Lung (tissue), 12 donors: ENCODE data around the gene DAO. TPM values are rescaled to one million over a fixed set of nuclear protein-coding genes. Genes with fewer than 3 reads are reported as not detected.

Source experiments
- ATAC-seq: fragments of 200-7000 bp; cut with Tn5 transposase; one replicate; pipeline ENCODE4 v1.9.1; 2020; ENCODE audit warnings: moderate number of reproducible peaks; ENCODE audit not compliant: insufficient read depth, low FRiP score
- DNase-seq, 3 donors: peaks; one replicate each; pipeline ENCODE4 v3.0.0-alpha.2; 2013 to 2017
- H3K27ac ChIP-seq, 2 donors: one replicate each; pipeline ENCODE4 v1.5.1; 2013; ENCODE audit warnings: mild to moderate bottlenecking in 2 of 2, moderate library complexity in 2 of 2, control low read depth in 1 of 2, inconsistent platforms in 1 of 2, low read depth in 1 of 2, low read length in 1 of 2
- H3K27me3 ChIP-seq, 3 donors: one replicate each; pipeline ENCODE4 v1.5.1; 2013; ENCODE audit warnings: low read length in 2 of 3; ENCODE audit not compliant: control insufficient read depth in 3 of 3, insufficient read depth in 3 of 3
- H3K36me3 ChIP-seq, 4 donors: one replicate each; pipeline ENCODE4 v1.5.1; 2013; ENCODE audit warnings: low read length in 4 of 4, mild to moderate bottlenecking in 1 of 4, moderate library complexity in 1 of 4; ENCODE audit not compliant: control insufficient read depth in 4 of 4, insufficient read depth in 4 of 4
- H3K4me1 ChIP-seq, 5 donors: one replicate each; pipeline ENCODE4 v1.5.1; 2013; ENCODE audit warnings: low read length in 5 of 5, mild to moderate bottlenecking in 2 of 5, moderate library complexity in 1 of 5; ENCODE audit not compliant: control insufficient read depth in 5 of 5, insufficient read depth in 5 of 5
- H3K4me3 ChIP-seq: one replicate; pipeline ENCODE4 v1.5.1; 2013; ENCODE audit warnings: mild to moderate bottlenecking, control low read depth, moderate library complexity
- H3K9ac ChIP-seq, 2 donors: one replicate each; pipeline ENCODE4 v1.5.1; 2013; ENCODE audit warnings: low read length in 2 of 2, control low read depth in 1 of 2; ENCODE audit not compliant: insufficient read depth in 1 of 2
- H3K9me3 ChIP-seq, 4 donors: one replicate each; pipeline ENCODE4 v1.5.1; 2013; ENCODE audit warnings: low read length in 3 of 4, mild to moderate bottlenecking in 1 of 4, moderate library complexity in 1 of 4; ENCODE audit not compliant: control insufficient read depth in 4 of 4, insufficient read depth in 3 of 4
- WGBS, 2 donors: extraction: QIAGEN DNeasy Blood & Tissue Kit; methylation state at CpG; one replicate each; pipeline ENCODE4 v1.1.7; 2013; 5-methylcytosine and 5-hydroxymethylcytosine counted together
- polyA plus RNA-seq, 2 donors: library from polyadenylated mRNA; stranded (reverse); fragments of 200-250 nt; gene quantifications; one replicate each; pipeline ENCODE4 v1.2.1, GENCODE V29; 2013
- total RNA-seq, 2 donors: library from RNA; depleted of rRNA in 1 of 2; stranded (reverse); fragments of >200 nt in 1 of 2; gene quantifications; one replicate each; pipeline ENCODE4 v1.2.1, GENCODE V29; 2014 to 2021
- TF ChIP-seq, protein P1 (sequence below): IDR thresholded peaks from 2 replicates; pipeline ENCODE4 v1.5.1; 2012; ENCODE audit warnings: mild to moderate bottlenecking; ENCODE audit errors: control extremely low read depth, extremely low read depth
- donor health status: control.
- donor health status: control.
- donor health status: Bipolar disorder and iron deficiency.
- donor health status: healthy.
- donor health status: DM: yes; HTN: yes; CAD: no.

Gene DAO
- total and polyA plus RNA-seq, 4 donors = 0.08 TPM; not detected in 3

DNA sequence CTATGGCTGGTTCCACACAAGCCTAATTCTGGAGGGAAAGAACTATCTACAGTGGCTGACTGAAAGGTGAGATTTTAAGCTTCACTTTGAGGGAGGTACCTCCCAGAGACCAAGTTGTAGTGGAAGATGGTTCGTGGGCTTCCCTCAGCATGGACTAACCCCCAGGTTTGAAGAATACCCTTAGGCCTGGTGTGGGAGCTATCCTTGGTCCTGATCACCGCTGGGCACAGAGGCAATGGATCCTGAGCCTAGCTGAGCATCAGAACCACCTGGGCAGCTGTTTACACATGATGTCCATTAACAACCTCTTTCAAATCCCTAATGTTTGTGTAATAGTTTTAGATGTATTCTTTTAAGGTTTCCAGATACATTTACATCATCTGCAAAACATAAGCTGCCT is 10.3 kb downstream of the DAO start:
- peak in 2 of 3 donors; percentile 2 to 30 for DNase-seq

DNA sequence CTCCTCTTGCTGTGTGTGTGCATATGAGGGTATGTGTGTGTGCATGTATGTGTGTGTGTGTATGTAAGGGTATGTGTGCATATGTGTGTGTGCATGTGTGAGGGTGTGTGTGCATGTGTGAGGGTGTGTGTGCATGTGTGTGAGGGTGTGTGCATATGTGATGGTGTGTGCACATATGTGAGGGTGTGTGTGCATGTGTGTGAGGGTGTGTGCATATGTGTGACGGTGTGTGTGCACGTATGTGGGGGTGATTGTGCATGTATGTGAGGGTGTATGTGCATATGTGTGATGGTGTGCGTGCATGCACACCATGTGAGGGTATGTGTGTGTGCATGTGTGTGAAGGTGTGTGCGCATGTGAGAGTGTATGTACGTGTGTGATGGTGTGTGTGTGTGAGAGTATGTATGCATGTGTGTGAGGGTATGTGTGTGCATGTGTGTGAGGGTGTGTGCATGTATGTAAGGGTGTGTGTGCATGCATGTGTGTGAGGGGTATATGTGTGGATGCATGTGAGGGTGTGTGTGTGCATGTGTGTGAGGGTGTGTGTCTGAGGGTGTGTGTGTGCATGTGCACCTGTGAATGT is 15.4 kb downstream of the DAO start:
- TF ChIP-seq, protein P1, sequence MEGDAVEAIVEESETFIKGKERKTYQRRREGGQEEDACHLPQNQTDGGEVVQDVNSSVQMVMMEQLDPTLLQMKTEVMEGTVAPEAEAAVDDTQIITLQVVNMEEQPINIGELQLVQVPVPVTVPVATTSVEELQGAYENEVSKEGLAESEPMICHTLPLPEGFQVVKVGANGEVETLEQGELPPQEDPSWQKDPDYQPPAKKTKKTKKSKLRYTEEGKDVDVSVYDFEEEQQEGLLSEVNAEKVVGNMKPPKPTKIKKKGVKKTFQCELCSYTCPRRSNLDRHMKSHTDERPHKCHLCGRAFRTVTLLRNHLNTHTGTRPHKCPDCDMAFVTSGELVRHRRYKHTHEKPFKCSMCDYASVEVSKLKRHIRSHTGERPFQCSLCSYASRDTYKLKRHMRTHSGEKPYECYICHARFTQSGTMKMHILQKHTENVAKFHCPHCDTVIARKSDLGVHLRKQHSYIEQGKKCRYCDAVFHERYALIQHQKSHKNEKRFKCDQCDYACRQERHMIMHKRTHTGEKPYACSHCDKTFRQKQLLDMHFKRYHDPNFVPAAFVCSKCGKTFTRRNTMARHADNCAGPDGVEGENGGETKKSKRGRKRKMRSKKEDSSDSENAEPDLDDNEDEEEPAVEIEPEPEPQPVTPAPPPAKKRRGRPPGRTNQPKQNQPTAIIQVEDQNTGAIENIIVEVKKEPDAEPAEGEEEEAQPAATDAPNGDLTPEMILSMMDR = no peak
- Histone ChIP-seq H3K36me3 (no peaks in the 10 kb centered on the region), H3K27ac (no peak overlapping the region), H3K27me3 (peaks cover 0 to 6% (median 0%) of the 10 kb centered on the region in 3 donors), H3K9me3 (peaks cover 0 to 2% (median 0%) of the 10 kb centered on the region in 4 donors), H3K4me3 (no peak overlapping the region), H3K9ac (no peak overlapping the region), H3K4me1 (no peaks in the 10 kb centered on the region)
- no peak for DNase-seq
- WGBS, 2 donors = 81 to 99% methylated on average over 5 of the region's 5 CpGs
- ATAC-seq = no peak

More for the DNA sequence above, 10.3 kb downstream of the DAO start:
- Histone ChIP-seq H3K4me1 (no peaks in the 10 kb centered on the region), H3K27me3 (peaks cover 0 to 2% (median 0%) of the 10 kb centered on the region in 3 donors), H3K27ac (no peak overlapping the region), H3K9ac (no peak overlapping the region), H3K9me3 (peaks cover 0 to 7% (median 0%) of the 10 kb centered on the region in 4 donors), H3K36me3 (no peaks in the 10 kb centered on the region), H3K4me3 (no peak overlapping the region)
- 76 to 90% methylated on average over 2 of the region's 2 CpGs for WGBS, 2 donors
- TF ChIP-seq, protein P1 = no peak
- ATAC-seq = no peak

DNA sequence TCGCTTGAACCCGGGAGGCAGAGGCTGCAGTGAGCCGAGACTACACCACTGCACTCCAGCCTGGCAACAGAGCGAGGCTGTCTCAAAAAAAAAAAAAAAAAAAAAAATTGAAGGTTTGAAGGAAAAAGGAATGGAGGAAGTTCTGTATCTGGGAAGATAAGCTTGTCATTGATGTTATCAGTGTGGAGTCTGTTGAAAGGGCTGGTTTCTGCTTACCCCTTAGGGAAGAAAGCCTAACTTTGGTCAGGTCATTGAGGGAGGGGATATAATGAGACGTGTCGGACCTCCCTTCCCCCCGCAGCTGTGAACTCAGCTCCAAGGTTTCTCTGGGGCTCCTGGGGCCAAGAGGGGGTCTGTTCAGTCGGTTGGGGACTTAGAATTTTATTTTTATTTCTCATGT is 16.4 kb downstream of the DAO start:
- ATAC-seq = no peak

More for the DNA sequence above, 16.4 kb downstream of the DAO start:
- TF ChIP-seq, protein P1 = no peak
- DNase-seq = no peak
- Histone ChIP-seq H3K36me3 (no peaks in the 10 kb centered on the region), H3K27me3 (peaks cover 0 to 6% (median 0%) of the 10 kb centered on the region in 3 donors), H3K27ac (no peak overlapping the region), H3K9me3 (no peaks in the 10 kb centered on the region), H3K9ac (no peak overlapping the region), H3K4me1 (no peaks in the 10 kb centered on the region), H3K4me3 (no peak overlapping the region)
- 14 to 38% methylated on average over 8 of the region's 8 CpGs for WGBS, 2 donors
